HepG2 (cell line): ENCODE measurements around the gene ACOXL. TPM values are rescaled to one million over a fixed set of nuclear protein-coding genes. Genes with fewer than 3 reads are reported as not detected.

Source experiments
- BCL3 ChIP-seq: sonication (generic); formaldehyde crosslinking; IDR thresholded peaks from 2 replicates; pipeline ENCODE4 v1.5.1; 2020; ENCODE audit warnings: mild to moderate bottlenecking, missing genetic modification reagents, moderate library complexity
- CERS6 ChIP-seq: sonication (generic); formaldehyde crosslinking; IDR thresholded peaks from 2 replicates; pipeline ENCODE4 v1.5.0; 2020; ENCODE audit warnings: missing genetic modification reagents
- CHCHD3 ChIP-seq: sonication (generic); formaldehyde crosslinking; IDR thresholded peaks from 2 replicates; pipeline ENCODE4 v1.8.0; 2022; ENCODE audit warnings: mild to moderate bottlenecking, missing genetic modification reagents, moderate library complexity
- ELF1 ChIP-seq: sonication (generic); formaldehyde crosslinking; IDR thresholded peaks from 2 replicates; pipeline ENCODE4 v1.4.0; 2020; ENCODE audit warnings: missing genetic modification reagents
- FOXK1 ChIP-seq: sonication (generic); formaldehyde crosslinking; IDR thresholded peaks from 2 replicates; pipeline ENCODE4 v1.4.0; 2020; ENCODE audit warnings: low read depth, missing genetic modification reagents, borderline replicate concordance
- GATAD2A ChIP-seq: IDR thresholded peaks from 2 replicates; pipeline ENCODE4 v1.6.1; 2016
- HDAC2 ChIP-seq: sonication (generic); formaldehyde crosslinking; IDR thresholded peaks from 2 replicates; pipeline ENCODE4 v1.4.0; 2020; ENCODE audit warnings: missing genetic modification reagents
- HNF4A ChIP-seq: sonication (generic); formaldehyde crosslinking; IDR thresholded peaks from 2 replicates; pipeline ENCODE4 v1.4.0; 2020; ENCODE audit warnings: missing genetic modification reagents
- KDM6A ChIP-seq: IDR thresholded peaks from 2 replicates; pipeline ENCODE4 v1.6.1; 2016; ENCODE audit warnings: low read depth
- MED1 ChIP-seq: sonication (generic); formaldehyde crosslinking; IDR thresholded peaks from 2 replicates; pipeline ENCODE4 v1.4.0; 2020; ENCODE audit warnings: missing genetic modification reagents
- MIXL1 ChIP-seq: IDR thresholded peaks from 2 replicates; pipeline ENCODE4 v1.6.1; 2016
- MLLT10 ChIP-seq: sonication (generic); formaldehyde crosslinking; IDR thresholded peaks from 2 replicates; pipeline ENCODE4 v1.4.0; 2020; ENCODE audit warnings: missing genetic modification reagents
- RBAK ChIP-seq: sonication (generic); formaldehyde crosslinking; IDR thresholded peaks from 2 replicates; pipeline ENCODE4 v1.5.1; 2020; ENCODE audit warnings: mild to moderate bottlenecking, missing genetic modification reagents
- SIX1 ChIP-seq: sonication (generic); formaldehyde crosslinking; IDR thresholded peaks from 2 replicates; pipeline ENCODE4 v1.4.0; 2020; ENCODE audit warnings: missing genetic modification reagents, borderline replicate concordance
- SMAD3 ChIP-seq: sonication (generic); formaldehyde crosslinking; IDR thresholded peaks from 2 replicates; pipeline ENCODE4 v1.4.0; 2020; ENCODE audit warnings: missing genetic modification reagents
- SP140L ChIP-seq: sonication (generic); formaldehyde crosslinking; IDR thresholded peaks from 2 replicates; pipeline ENCODE4 v1.4.0; 2020; ENCODE audit warnings: missing genetic modification reagents, borderline replicate concordance
- SP4 ChIP-seq: sonication (generic); formaldehyde crosslinking; IDR thresholded peaks from 2 replicates; pipeline ENCODE4 v1.8.1; 2023; ENCODE audit warnings: mild to moderate bottlenecking, missing genetic modification reagents
- SPEN ChIP-seq: sonication (generic); formaldehyde crosslinking; IDR thresholded peaks from 2 replicates; pipeline ENCODE4 v1.5.1; 2020; ENCODE audit warnings: low read depth, mild to moderate bottlenecking, missing genetic modification reagents
- STAG1 ChIP-seq: sonication (generic); formaldehyde crosslinking; IDR thresholded peaks from 2 replicates; pipeline ENCODE4 v1.4.0; 2020; ENCODE audit warnings: missing genetic modification reagents
- TEAD2 ChIP-seq: sonication (generic); formaldehyde crosslinking; IDR thresholded peaks from 2 replicates; pipeline ENCODE4 v1.9.0; 2021; ENCODE audit warnings: missing genetic modification reagents
- TFDP1 ChIP-seq: IDR thresholded peaks from 2 replicates; pipeline ENCODE4 v1.6.1; 2016; ENCODE audit warnings: missing compliant biosample characterization, missing genetic modification reagents, borderline replicate concordance
- THRA ChIP-seq: sonication (generic); formaldehyde crosslinking; IDR thresholded peaks from 2 replicates; pipeline ENCODE4 v1.4.0; 2020; ENCODE audit warnings: missing genetic modification reagents, borderline replicate concordance
- YEATS4 ChIP-seq: sonication (generic); formaldehyde crosslinking; IDR thresholded peaks from 2 replicates; pipeline ENCODE4 v1.4.0; 2020; ENCODE audit warnings: missing genetic modification reagents, borderline replicate concordance
- ZNF205 ChIP-seq: IDR thresholded peaks from 2 replicates; pipeline ENCODE4 v1.6.1; 2018; ENCODE audit warnings: missing biosample characterization, missing genetic modification reagents
- ZNF484 ChIP-seq: sonication (generic); formaldehyde crosslinking; IDR thresholded peaks from 2 replicates; pipeline ENCODE4 v1.5.1; 2020; ENCODE audit warnings: mild to moderate bottlenecking, low read depth, missing genetic modification reagents, borderline replicate concordance
- ZNF567 ChIP-seq: sonication (generic); formaldehyde crosslinking; IDR thresholded peaks from 2 replicates; pipeline ENCODE4 v1.8.1; 2023; ENCODE audit warnings: mild to moderate bottlenecking, missing genetic modification reagents, borderline replicate concordance
- ZSCAN22 ChIP-seq: sonication (generic); formaldehyde crosslinking; IDR thresholded peaks from 2 replicates; pipeline ENCODE4 v1.4.0; 2020; ENCODE audit warnings: mild to moderate bottlenecking, missing genetic modification reagents
- ZSCAN29 ChIP-seq: sonication (generic); formaldehyde crosslinking; conservative IDR thresholded peaks from 2 replicates; pipeline ENCODE4 v1.4.0; 2020; ENCODE audit warnings: mild to moderate bottlenecking, missing genetic modification reagents
- ZSCAN9 ChIP-seq: IDR thresholded peaks from 2 replicates; pipeline ENCODE4 v1.6.1; 2016; ENCODE audit warnings: borderline replicate concordance
- polyA plus RNA-seq, 8 experiments: library from polyadenylated mRNA; depleted of rRNA in 3 of 8; stranded (reverse) in 7 of 8; unstranded in 1 of 8; fragments of >200 nt; fragmentation: Illumina TruSeq in 4 of 8; extraction: Trizol in 4 of 8; gene quantifications; 2 replicates each; pipeline versions ENCODE4 v1.2.1 to v1.2.3, GENCODE V29; 2011 to 2016; ENCODE audit warnings: low read depth in 4 of 8, missing spikeins in 1 of 8, mixed read lengths in 1 of 8; ENCODE audit not compliant: insufficient read depth in 1 of 8
- total RNA-seq, 5 experiments: library from RNA; depleted of rRNA; stranded (reverse); fragments of >200 nt; fragmentation: Illumina TruSeq; extraction: Trizol; gene quantifications; 2 replicates each; pipeline ENCODE4 v1.2.3, GENCODE V29; 2016; ENCODE audit warnings: low read depth in 1 of 5

The ACOXL gene
- total and polyA plus RNA-seq, 2 of the 13 experiments (the other 11 are each of a cell fraction or from before 2014, with no cell fraction given) = not detected

GRCh38 chr2:110768591-110768990 is 36.2 kb downstream of the ACOXL start (continued):
- no peak for TF ChIP-seq TFDP1 (CRISPR knock-in tag)
- TF ChIP-seq ELF1 (CRISPR knock-in tag) = no peak
- peak; percentile 36; the same call in 1 of the 2 replicates for TF ChIP-seq SP4 (CRISPR knock-in tag)
- TF ChIP-seq GATAD2A (CRISPR knock-in tag) = peak; percentile 94
- 0 out of 2 replicates have a peak, but pooled peaks have one; percentile 17 for TF ChIP-seq MED1 (CRISPR knock-in tag)
- peak; percentile 60; the same call in 1 of the 2 replicates for TF ChIP-seq FOXK1 (CRISPR knock-in tag)
- TF ChIP-seq THRA (CRISPR knock-in tag) = peak; percentile 52; the same call in 1 of the 2 replicates
- TF ChIP-seq RBAK (CRISPR knock-in tag) = no peak
- no peak for TF ChIP-seq HNF4A (CRISPR knock-in tag)
- no peak for TF ChIP-seq ZSCAN22 (CRISPR knock-in tag)
- peak; percentile 88 for TF ChIP-seq HDAC2 (CRISPR knock-in tag)
- TF ChIP-seq KDM6A (CRISPR knock-in tag) = no peak
- peak; percentile 85; the same call in 1 of the 2 replicates for TF ChIP-seq ZNF205 (CRISPR knock-in tag)
- peak; percentile 59; the same call in 1 of the 2 replicates for TF ChIP-seq ZSCAN9
- TF ChIP-seq ZSCAN29 (CRISPR knock-in tag) = no peak
- no peak for TF ChIP-seq ZNF567 (CRISPR knock-in tag)
- TF ChIP-seq TEAD2 (CRISPR knock-in tag) = no peak
- TF ChIP-seq BCL3 (CRISPR knock-in tag) = no peak
- no peak for TF ChIP-seq STAG1
- peak; percentile 78 for TF ChIP-seq MIXL1 (CRISPR knock-in tag)
- TF ChIP-seq CERS6 = no peak
- TF ChIP-seq SP140L (CRISPR knock-in tag) = no peak
- peak; percentile 82; the same call in 1 of the 2 replicates for TF ChIP-seq SMAD3
- TF ChIP-seq YEATS4 (CRISPR knock-in tag) = no peak
- no peak for TF ChIP-seq CHCHD3
- no peak for TF ChIP-seq SPEN (CRISPR knock-in tag)
- no peak for TF ChIP-seq MLLT10 (CRISPR knock-in tag)
- TF ChIP-seq ZNF484 (CRISPR knock-in tag) = no peak
- TF ChIP-seq SIX1 (CRISPR knock-in tag) = peak; percentile 98
